HepG2 (cell line): ENCODE data around the gene CALD1.

Source experiments
- AHR ChIP-seq: IDR thresholded peaks from 2 replicates; pipeline ENCODE4 v1.6.1; 2018; ENCODE audit warnings: missing genetic modification reagents, missing compliant biosample characterization
- BORCS8-MEF2B ChIP-seq: sonication (generic); formaldehyde crosslinking; IDR thresholded peaks from 2 replicates; pipeline ENCODE4 v1.8.0; 2022; ENCODE audit warnings: mild to moderate bottlenecking, missing genetic modification reagents
- SIN3A ChIP-seq: IDR thresholded peaks from 2 replicates; pipeline ENCODE4 v1.6.1; 2011; ENCODE audit warnings: low read depth, mild to moderate bottlenecking, control low read depth, low read length, borderline replicate concordance
- ZNF543 ChIP-seq: sonication (generic); formaldehyde crosslinking; IDR thresholded peaks from 2 replicates; pipeline ENCODE4 v1.4.0; 2020; ENCODE audit warnings: mild to moderate bottlenecking, missing genetic modification reagents
- ZNF552 ChIP-seq: sonication (generic); formaldehyde crosslinking; IDR thresholded peaks from 2 replicates; pipeline ENCODE4 v1.9.0; 2022; ENCODE audit warnings: missing genetic modification reagents, mild to moderate bottlenecking, borderline replicate concordance
- TF ChIP-seq, protein P1 (sequence below): sonication (generic); formaldehyde crosslinking; IDR thresholded peaks from 2 replicates; pipeline ENCODE4 v1.9.0; 2022; ENCODE audit warnings: missing genetic modification reagents, mild to moderate bottlenecking, borderline replicate concordance
- TF ChIP-seq, protein P2 (sequence below): sonication (generic); formaldehyde crosslinking; IDR thresholded peaks from 2 replicates; pipeline ENCODE4 v1.8.1; 2023; ENCODE audit warnings: mild to moderate bottlenecking, inconsistent platforms, moderate library complexity, missing genetic modification reagents, borderline replicate concordance
- TF ChIP-seq, protein P3 (sequence below): sonication (generic); formaldehyde crosslinking; IDR thresholded peaks from 2 replicates; pipeline ENCODE4 v1.5.0; 2020; ENCODE audit warnings: mild to moderate bottlenecking, missing genetic modification reagents, moderate library complexity

DNA sequence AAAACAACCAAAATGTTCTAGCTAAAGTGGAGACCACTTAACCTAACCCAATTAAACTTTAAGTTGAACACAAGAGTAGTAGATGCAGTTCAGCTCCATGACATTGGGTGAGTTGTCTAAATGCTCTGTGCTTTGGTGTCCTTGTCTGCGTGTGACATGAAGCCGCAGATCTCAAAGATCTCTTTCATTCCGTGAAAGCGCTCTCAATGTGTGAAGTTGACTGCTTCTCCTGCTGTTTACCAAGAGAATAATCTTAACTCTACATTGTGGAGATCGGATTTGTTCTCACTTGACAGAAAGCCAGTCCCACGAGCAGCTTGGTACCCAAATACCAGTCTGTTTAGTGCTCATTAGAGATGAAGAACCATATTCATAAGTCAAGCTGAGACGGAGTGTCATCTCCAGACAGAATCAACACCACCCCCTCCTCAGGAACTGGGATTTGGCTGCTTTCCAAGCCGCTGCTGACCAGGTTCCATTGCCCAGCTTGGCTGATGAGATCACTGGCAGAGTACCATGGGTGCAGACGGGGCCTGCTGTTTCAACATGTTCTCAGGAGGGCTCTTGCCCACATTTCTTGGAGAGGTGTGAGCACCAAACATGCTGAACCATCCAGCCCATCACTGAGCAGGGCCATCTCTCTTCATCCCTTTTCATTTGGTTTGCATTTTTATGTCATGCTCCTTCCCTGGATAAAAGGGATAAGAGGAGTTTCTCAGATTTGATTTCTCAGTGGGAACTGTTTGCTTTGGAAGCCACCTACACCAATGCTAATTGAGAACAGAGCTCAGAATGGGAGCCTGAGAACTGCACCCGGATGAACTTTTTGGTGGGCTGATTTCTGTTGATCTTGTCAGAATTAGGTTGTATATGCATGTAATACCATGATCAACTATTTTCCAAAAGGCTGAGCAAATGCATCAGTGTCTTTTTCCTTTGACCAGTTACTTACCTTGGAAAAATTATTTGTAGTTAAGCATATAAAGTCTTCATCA lies 111.1 kb downstream of the CALD1 start:
- TF ChIP-seq ZNF552 (no peak), AHR (CRISPR knock-in tag) (no peak), ZNF543 (CRISPR knock-in tag) (no peak), BORCS8-MEF2B (no peak), SIN3A (no peak)
- TF ChIP-seq, protein P1, sequence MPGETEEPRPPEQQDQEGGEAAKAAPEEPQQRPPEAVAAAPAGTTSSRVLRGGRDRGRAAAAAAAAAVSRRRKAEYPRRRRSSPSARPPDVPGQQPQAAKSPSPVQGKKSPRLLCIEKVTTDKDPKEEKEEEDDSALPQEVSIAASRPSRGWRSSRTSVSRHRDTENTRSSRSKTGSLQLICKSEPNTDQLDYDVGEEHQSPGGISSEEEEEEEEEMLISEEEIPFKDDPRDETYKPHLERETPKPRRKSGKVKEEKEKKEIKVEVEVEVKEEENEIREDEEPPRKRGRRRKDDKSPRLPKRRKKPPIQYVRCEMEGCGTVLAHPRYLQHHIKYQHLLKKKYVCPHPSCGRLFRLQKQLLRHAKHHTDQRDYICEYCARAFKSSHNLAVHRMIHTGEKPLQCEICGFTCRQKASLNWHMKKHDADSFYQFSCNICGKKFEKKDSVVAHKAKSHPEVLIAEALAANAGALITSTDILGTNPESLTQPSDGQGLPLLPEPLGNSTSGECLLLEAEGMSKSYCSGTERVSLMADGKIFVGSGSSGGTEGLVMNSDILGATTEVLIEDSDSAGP (CRISPR knock-in tag), result no peak
- TF ChIP-seq, protein P2, sequence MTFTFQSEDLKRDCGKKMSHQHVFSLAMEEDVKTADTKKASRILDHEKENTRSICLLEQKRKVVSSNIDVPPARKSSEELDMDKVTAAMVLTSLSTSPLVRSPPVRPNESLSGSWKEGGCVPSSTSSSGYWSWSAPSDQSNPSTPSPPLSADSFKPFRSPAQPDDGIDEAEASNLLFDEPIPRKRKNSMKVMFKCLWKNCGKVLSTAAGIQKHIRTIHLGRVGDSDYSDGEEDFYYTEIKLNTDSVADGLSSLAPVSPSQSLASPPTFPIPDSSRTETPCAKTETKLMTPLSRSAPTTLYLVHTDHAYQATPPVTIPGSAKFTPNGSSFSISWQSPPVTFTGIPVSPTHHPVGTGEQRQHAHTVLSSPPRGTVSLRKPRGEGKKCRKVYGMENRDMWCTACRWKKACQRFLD (CRISPR knock-in tag), result no peak
- TF ChIP-seq, protein P3, sequence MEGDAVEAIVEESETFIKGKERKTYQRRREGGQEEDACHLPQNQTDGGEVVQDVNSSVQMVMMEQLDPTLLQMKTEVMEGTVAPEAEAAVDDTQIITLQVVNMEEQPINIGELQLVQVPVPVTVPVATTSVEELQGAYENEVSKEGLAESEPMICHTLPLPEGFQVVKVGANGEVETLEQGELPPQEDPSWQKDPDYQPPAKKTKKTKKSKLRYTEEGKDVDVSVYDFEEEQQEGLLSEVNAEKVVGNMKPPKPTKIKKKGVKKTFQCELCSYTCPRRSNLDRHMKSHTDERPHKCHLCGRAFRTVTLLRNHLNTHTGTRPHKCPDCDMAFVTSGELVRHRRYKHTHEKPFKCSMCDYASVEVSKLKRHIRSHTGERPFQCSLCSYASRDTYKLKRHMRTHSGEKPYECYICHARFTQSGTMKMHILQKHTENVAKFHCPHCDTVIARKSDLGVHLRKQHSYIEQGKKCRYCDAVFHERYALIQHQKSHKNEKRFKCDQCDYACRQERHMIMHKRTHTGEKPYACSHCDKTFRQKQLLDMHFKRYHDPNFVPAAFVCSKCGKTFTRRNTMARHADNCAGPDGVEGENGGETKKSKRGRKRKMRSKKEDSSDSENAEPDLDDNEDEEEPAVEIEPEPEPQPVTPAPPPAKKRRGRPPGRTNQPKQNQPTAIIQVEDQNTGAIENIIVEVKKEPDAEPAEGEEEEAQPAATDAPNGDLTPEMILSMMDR, result no peak
